Mucosa of descending colon (tissue), 3 donors: ENCODE measurements around the gene TMED8. TPM values are rescaled to one million over a fixed set of nuclear protein-coding genes. Genes with fewer than 3 reads are reported as not detected.
A peak's percentile ranks its signal among the peaks of the same experiment; 100 is the strongest.
"Not testable (repeated sequence)": the region's sequence is repeated elsewhere in the genome, so short reads cannot be mapped to it uniquely, and the experiment has no call there.

ENCODE experiments used
- ATAC-seq: fragments of 200-7000 bp; cut with Tn5 transposase; one replicate; pipeline ENCODE4 v1.9.1; 2020; ENCODE audit warnings: mild to moderate bottlenecking, moderate library complexity
- DNase-seq, 3 donors: peaks; one replicate each; pipeline ENCODE4 v3.0.0-alpha.2; 2020
- H3K36me3 ChIP-seq: fragments of 200-600 bp; one replicate; pipeline ENCODE4 v1.8.0; 2021; ENCODE audit warnings: low read depth, mild to moderate bottlenecking
- H3K4me1 ChIP-seq: fragments of 200-600 bp; one replicate; pipeline ENCODE4 v1.8.0; 2021; ENCODE audit warnings: low read depth, mild to moderate bottlenecking
- H3K4me3 ChIP-seq: fragments of 200-600 bp; one replicate; pipeline ENCODE4 v1.8.0; 2021; ENCODE audit warnings: mild to moderate bottlenecking
- H3K9me3 ChIP-seq: fragments of 200-600 bp; one replicate; pipeline ENCODE4 v1.8.0; 2021; ENCODE audit warnings: mild to moderate bottlenecking
- intact Hi-C, 2 donors: fragments of 100-400 bp; cut with DNase I in 1 of 2; cut with micrococcal nuclease in 1 of 2; formaldehyde crosslinking; loops; one replicate each; pipeline versions ENCODE4 v1.11.0 to v1.11.1; 2022; cut with DNase I, micrococcal nuclease
- total RNA-seq, 3 donors: library from RNA; stranded (reverse); fragmentation: NEBNext Ultra II Directional in 2 of 3; extraction: Animal tissue kit (Norgen Biotek cat#: 25700) in 2 of 3; gene quantifications; one replicate each; pipeline versions ENCODE4 v1.2.1 to v1.2.4, GENCODE V29; 2021 to 2023
- TF ChIP-seq, protein P1 (sequence below): fragments of 200-600 bp; IDR thresholded peaks from one replicate; pipeline ENCODE4 v1.8.0; 2022; ENCODE audit warnings: antibody characterized with exemption, mild to moderate bottlenecking
- donor health status: DM: no; HTN: no; CAD: no; lungs with moderate emphysema.
- donor health status: DM: no; HTN: no; CAD: no.
- donor health status: DM: no; HTN: yes; CAD: no.

TMED8 gene
- total RNA-seq, 3 donors from 2014 or later = 6.5 to 15.6 (median 7.7) TPM

DNA sequence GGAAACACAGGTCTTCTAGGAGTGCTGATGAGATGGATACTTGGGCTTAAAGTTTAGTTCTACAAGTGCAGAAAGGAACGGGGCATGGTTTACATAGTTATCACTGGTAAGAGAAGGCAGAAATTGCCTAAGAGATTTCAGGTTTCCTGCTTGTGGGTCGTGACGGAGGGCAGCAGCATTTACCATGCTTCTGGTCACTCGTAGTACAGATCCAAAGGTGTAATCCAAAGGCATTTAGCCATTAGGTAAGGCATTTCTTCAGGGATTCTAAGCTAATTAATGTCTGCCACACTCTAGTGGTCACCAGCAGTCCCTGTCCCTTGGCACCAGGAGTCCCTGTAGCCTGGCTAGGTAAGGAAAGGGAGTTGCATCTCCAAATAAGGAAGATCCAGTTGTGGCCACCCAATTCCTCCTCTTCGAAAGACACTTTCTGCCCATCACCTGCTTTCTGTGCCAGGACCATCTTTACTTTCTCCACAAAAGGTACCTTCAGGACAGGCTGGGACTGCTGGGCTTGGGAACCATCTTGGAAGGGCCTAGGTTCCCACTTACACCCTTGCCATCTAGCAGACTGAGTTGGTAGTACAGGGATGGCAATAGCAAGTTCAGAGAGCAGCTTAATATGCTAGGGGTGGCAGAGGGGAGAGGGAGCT lies 54.5 kb downstream of the TMED8 start:
- intact Hi-C loops = no loop called here
- H3K9me3 ChIP-seq = no peaks in the 10 kb centered on the region

DNA sequence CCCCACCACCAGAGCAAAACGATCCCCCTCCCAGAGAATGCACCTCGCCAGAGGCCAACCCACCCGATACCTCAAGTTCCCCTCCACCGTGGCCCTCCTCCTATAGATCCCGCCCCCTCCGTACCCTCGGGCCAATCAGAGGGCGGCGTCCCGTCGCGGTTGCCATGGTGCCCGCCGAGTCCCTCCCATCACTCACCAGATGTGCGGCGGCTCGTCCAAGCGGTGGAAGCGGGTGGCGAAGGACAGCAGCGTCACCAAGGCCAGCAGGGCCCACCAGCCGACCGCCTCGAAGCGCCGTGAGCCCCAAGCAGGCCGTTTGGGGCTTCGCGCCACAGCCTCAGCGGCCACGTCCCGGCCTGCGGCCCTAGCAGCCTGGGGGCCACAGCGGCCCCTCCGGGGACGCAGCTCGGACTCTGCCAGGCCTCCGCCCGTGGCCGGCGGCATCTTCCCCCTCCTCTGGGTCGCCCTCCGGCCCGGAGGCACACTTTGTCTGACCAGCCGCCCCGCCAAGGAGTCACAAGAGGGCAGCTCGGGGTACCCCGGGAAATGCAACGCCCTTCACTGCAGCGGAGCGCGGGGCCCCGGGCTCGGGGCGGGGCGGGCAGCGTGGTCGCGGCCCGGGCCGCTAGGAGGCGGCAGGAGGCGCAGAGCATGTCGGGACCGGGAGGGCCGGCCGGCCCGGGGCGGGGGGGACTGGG lies 56.5 kb downstream of the TMED8 start, which contains the start of gene POMT2:
POMT2 (minus strand) TSS at position 646 of the 698 bp plus-strand sequence; CDS start at position 444, 202 bp downstream.
- Histone ChIP-seq H3K36me3 (no peaks in the 10 kb centered on the region), H3K4me1 (peaks cover 23% of the 10 kb centered on the region), H3K4me3 (peak within 1 kb of the TSS; percentile 92), H3K9me3 (no peaks in the 10 kb centered on the region)
- TF ChIP-seq, protein P1, sequence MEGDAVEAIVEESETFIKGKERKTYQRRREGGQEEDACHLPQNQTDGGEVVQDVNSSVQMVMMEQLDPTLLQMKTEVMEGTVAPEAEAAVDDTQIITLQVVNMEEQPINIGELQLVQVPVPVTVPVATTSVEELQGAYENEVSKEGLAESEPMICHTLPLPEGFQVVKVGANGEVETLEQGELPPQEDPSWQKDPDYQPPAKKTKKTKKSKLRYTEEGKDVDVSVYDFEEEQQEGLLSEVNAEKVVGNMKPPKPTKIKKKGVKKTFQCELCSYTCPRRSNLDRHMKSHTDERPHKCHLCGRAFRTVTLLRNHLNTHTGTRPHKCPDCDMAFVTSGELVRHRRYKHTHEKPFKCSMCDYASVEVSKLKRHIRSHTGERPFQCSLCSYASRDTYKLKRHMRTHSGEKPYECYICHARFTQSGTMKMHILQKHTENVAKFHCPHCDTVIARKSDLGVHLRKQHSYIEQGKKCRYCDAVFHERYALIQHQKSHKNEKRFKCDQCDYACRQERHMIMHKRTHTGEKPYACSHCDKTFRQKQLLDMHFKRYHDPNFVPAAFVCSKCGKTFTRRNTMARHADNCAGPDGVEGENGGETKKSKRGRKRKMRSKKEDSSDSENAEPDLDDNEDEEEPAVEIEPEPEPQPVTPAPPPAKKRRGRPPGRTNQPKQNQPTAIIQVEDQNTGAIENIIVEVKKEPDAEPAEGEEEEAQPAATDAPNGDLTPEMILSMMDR = no peak
- ATAC-seq (peak; percentile 84), DNase-seq (peak; percentile 94 to 96 (median 96))
- intact Hi-C loops = no loop called here

More for the DNA sequence above, 54.5 kb downstream of the TMED8 start:
- H3K4me1 ChIP-seq = peaks cover 15% of the 10 kb centered on the region
- TF ChIP-seq, protein P1 = no peak
- H3K4me3 ChIP-seq = no peak overlapping the region
- ATAC-seq (no peak), DNase-seq (no peak)
- no peaks in the 10 kb centered on the region for H3K36me3 ChIP-seq

DNA sequence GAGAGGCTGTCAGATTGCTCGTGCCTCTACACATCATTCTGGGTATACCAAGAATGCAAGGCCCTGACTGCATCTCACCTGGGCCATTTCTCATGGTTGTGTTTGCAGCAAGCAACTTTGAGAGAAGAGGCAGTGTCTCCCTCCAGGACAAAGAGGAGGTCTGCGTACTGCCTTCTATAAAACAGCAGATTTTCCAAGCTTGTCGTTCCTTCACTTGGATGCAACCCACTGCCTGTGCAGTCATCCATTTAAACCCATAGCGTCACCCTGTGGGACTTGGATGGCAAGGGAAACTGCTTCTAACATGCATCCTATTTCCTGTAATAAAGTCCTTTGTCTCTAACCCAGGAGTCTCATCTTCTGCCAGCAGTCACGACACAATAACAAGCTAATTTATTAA lies 57.5 kb downstream of the TMED8 start:
- TF ChIP-seq, protein P1 = no peak
- no peak overlapping the region for H3K4me3 ChIP-seq
- H3K36me3 ChIP-seq = no peaks in the 10 kb centered on the region
- H3K4me1 ChIP-seq = peaks cover 23% of the 10 kb centered on the region
- ATAC-seq (no peak), DNase-seq (no peak)
- intact Hi-C loops = loop anchor here (10.0 kb wide), 1 partner anchor 165 kb away; no protein-coding TSS in a partner anchor
- no peaks in the 10 kb centered on the region for H3K9me3 ChIP-seq

DNA sequence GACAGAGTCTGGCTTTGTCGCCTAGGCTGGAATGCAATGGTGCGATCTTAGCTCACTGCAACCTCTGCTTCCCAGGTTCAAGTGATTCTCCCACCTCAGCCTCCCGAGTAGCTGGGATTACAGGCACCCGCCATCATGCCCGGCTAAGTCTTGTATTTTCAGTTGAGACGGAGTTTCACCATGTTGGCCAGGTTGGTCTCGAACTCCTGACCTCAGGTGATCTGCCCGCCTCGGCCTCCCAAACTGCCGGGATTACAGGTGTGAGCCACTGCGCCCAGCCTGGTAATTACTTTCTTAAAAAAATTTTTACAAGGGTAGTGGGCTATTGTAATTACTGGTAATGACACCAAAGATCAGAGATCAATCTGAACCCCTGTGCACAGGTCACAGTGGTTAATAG lies 58.1 kb downstream of the TMED8 start:
- peak in 1 of 3 donors; percentile 25 for DNase-seq
- ATAC-seq, H3K4me3 ChIP-seq, H3K36me3 ChIP-seq, H3K9me3 ChIP-seq: not testable (repeated sequence)
- peaks cover 29% of the 10 kb centered on the region for H3K4me1 ChIP-seq
- intact Hi-C loops = loop anchor here (10.0 kb wide), 1 partner anchor 164 kb away; no protein-coding TSS in a partner anchor

DNA sequence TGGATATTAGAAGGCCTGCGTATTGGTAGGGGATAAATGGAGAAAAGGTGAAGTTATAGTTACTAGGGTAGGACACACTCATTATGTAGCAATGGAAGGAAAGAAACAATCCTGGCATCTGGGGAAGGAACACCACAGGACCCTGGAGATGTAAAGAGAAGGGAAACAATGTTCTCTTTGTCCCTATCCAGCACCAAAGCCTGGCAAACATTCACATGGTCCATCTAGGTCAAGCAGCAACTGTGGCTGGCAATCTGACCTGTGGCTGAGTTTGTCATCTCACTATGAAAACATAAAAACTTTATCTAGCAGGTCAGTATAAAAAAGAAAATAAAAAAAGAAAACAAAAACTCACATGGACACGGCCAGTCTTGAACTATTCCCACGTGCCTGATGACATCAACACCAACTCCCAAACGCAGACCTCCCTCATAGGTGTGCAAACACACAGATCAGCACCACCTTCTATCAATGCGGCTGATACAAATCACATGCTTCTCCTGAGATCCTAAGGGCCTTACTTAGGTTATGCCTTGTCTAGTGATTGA lies 58.8 kb downstream of the TMED8 start:
- Histone ChIP-seq H3K36me3 (no peaks in the 10 kb centered on the region), H3K4me3 (no peak overlapping the region), H3K4me1 (peaks cover 31% of the 10 kb centered on the region), H3K9me3 (no peaks in the 10 kb centered on the region)
- ATAC-seq = no peak
- DNase-seq = no peak
- TF ChIP-seq, protein P1 = no peak
- intact Hi-C loops = loop anchor here (10.0 kb wide), 1 partner anchor 163 kb away; no protein-coding TSS in a partner anchor
